Measurements from ENCODE around the gene SHH.

The SHH gene

GRCh38 chr7:155811895-155812761 lies at the start of gene SHH:
Gene SHH, minus strand, starts transcription at chr7:155812463. Its CDS starts 341 bp downstream, at chr7:155812122.
- DNase-seq: no peak

- no peak for DNase-seq
These were observed 49.2 kb upstream of the SHH start for GRCh38 chr7:155861480-155861868.

- DNase-seq: no peak
These were observed 48.7 kb upstream of the SHH start for GRCh38 chr7:155860840-155861479.

GRCh38 chr7:155860461-155860839 lies 48.2 kb upstream of the SHH start:
- DNase-seq: no peak

GRCh38 chr7:155858521-155859061 lies 46.3 kb upstream of the SHH start:
- DNase-seq: no peak

GRCh38 chr7:155857141-155857540 lies 44.9 kb upstream of the SHH start:
- DNase-seq: no peak

GRCh38 chr7:155856656-155857055 lies 44.4 kb upstream of the SHH start:
- DNase-seq: no peak

- DNase-seq: no peak
These were observed 40.4 kb upstream of the SHH start for GRCh38 chr7:155852426-155853301.

- DNase-seq: no peak
These were observed 39.6 kb upstream of the SHH start for GRCh38 chr7:155851892-155852291.

GRCh38 chr7:155850766-155851678 lies 38.8 kb upstream of the SHH start:
- no peak for DNase-seq

- DNase-seq: no peak
These were observed 37.8 kb upstream of the SHH start for GRCh38 chr7:155850001-155850436.

- DNase-seq: no peak
These were observed 36.7 kb upstream of the SHH start for GRCh38 chr7:155848691-155849669.

GRCh38 chr7:155847821-155848435 lies 35.7 kb upstream of the SHH start:
- no peak for DNase-seq

GRCh38 chr7:155846936-155847335 lies 34.7 kb upstream of the SHH start:
- DNase-seq: no peak

- no peak for DNase-seq
These were observed 33.9 kb upstream of the SHH start for GRCh38 chr7:155846156-155846555.

GRCh38 chr7:155845226-155845625 lies 33.0 kb upstream of the SHH start:
- no peak for DNase-seq

GRCh38 chr7:155844526-155844925 lies 32.3 kb upstream of the SHH start:
- DNase-seq: no peak

- DNase-seq: no peak
These were observed 31.8 kb upstream of the SHH start for GRCh38 chr7:155844019-155844453.

GRCh38 chr7:155843426-155844018 lies 31.3 kb upstream of the SHH start:
- DNase-seq: no peak

Data from activated T-cell treated with anti-CD3 and anti-CD28 coated beads, Interleukin-2, amount 50 U/mL, for 1 hour (primary cell).